Gastrocnemius medialis (tissue), 4 donors: ENCODE measurements around the gene GNAT3. TPM values are rescaled to one million over a fixed set of nuclear protein-coding genes. Genes with fewer than 3 reads are reported as not detected.
A peak's percentile ranks its signal among the peaks of the same experiment; 100 is the strongest.

Experiments used
- ATAC-seq, 2 donors: fragments of 150-250 bp; one replicate each; pipeline ENCODE4 v1.9.1; 2016
- DNase-seq, 2 donors: peaks; one replicate each; pipeline ENCODE4 v3.0.0-alpha.2; 2019
- H3K27ac ChIP-seq, 4 donors: fragments of 200-600 bp; sonication (generic); 1 replicate in 1 of 4; 2 replicates in 3 of 4; pipeline ENCODE4 v1.5.1; 2016 to 2018; ENCODE audit warnings: mild to moderate bottlenecking in 2 of 4, moderate library complexity in 1 of 4
- H3K27me3 ChIP-seq, 3 donors: fragments of 200-600 bp; sonication (generic) in 2 of 3; 1 replicate in 1 of 3; 2 replicates in 2 of 3; pipeline versions ENCODE4 v1.5.1 to v1.6.0; 2016 to 2019; ENCODE audit warnings: mild to moderate bottlenecking in 1 of 3, moderate library complexity in 1 of 3
- H3K36me3 ChIP-seq, 2 donors: fragments of 200-600 bp; sonication (generic) in 1 of 2; one replicate each; pipeline ENCODE4 v1.5.1; 2017 to 2018
- H3K4me1 ChIP-seq, 2 donors: fragments of 200-600 bp; sonication (generic) in 1 of 2; one replicate each; pipeline ENCODE4 v1.5.1; 2016 to 2017; ENCODE audit warnings: mild to moderate bottlenecking in 2 of 2
- H3K4me3 ChIP-seq, 4 donors: fragments of 200-600 bp; sonication (generic) in 3 of 4; 1 replicate in 1 of 4; 2 replicates in 3 of 4; pipeline ENCODE4 v1.5.1; 2016 to 2019; ENCODE audit warnings: mild to moderate bottlenecking in 2 of 4
- H3K9me3 ChIP-seq, 3 donors: fragments of 200-600 bp; sonication (generic) in 2 of 3; 1 replicate in 1 of 3; 2 replicates in 2 of 3; pipeline ENCODE4 v1.5.1; 2016 to 2019
- CTCF ChIP-seq, 5 experiments: fragments of 450-650 bp in 3 of 5; fragments of 200-600 bp in 2 of 5; sonication (generic) in 2 of 5; IDR thresholded peaks in 4 of 5; conservative IDR thresholded peaks in 1 of 5; 1 replicate in 4 of 5; 2 replicates in 1 of 5; pipeline ENCODE4 v1.5.1; 2016 to 2019; ENCODE audit warnings: antibody characterized with exemption in 5 of 5, mild to moderate bottlenecking in 3 of 5, moderate library complexity in 3 of 5
- POLR2A ChIP-seq, 2 donors: fragments of 450-650 bp; IDR thresholded peaks; one replicate each; pipeline ENCODE4 v1.6.1; 2017; ENCODE audit warnings: antibody characterized with exemption in 2 of 2, mild to moderate bottlenecking in 2 of 2, moderate library complexity in 2 of 2
- in situ Hi-C, 4 donors: fragments of 200-750 bp; cut with MboI; loops; one replicate each; pipeline versions ENCODE4 v1.15.0 to v1.8.0; 2017; ENCODE audit warnings: low sequenced_read_pairs in 4 of 4
- intact Hi-C: fragments of 100-400 bp; cut with DNase I; formaldehyde crosslinking; loops from one replicate; pipeline ENCODE4 v1.15.1; 2023; ENCODE audit warnings: low total_unique reads
- total RNA-seq, 4 donors: library from RNA; depleted of rRNA; stranded (reverse); fragments of >200 nt; gene quantifications; one replicate each; pipeline versions ENCODE4 v1.1.0 to v1.2.3, GENCODE V29; 2016

The GNAT3 gene
- total RNA-seq, 4 donors from 2014 or later, result not detected

DNA sequence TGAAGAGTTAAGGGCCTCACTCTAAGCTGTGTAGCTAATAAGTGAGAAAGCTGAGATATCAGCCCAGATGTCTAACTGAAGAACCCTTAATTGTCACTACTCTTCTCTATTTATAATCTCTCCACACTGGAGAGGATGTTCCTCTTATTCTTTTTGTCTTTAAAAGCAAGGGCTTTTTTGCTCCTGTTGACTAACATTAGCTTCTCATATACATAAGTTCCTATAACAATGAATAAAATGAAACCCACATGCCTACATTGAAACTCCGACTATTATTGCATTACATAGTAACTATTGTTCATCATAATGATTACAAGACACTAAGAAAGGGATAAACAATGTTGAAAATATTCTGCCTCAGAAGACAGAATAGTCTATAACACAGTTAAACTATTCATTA is 67.1 kb downstream of the GNAT3 start:
- no peaks in the 10 kb centered on the region for H3K36me3 ChIP-seq
- intact Hi-C loops (no loop called here), in situ Hi-C loops (loop anchor here in 2 of 4 donors (25.0 kb wide), 1 partner anchor 1017 kb away; no protein-coding TSS in a partner anchor)
- H3K4me3 ChIP-seq, result no peak overlapping the region
- ATAC-seq, result no peak
- TF ChIP-seq POLR2A (IDR thresholded peaks at IDR 0.05) (no peak), CTCF (IDR thresholded peaks at IDR 0.05 in 4 of 5, conservative IDR thresholded peaks at IDR 0.05 in 1 of 5) (no peak)
- no peaks in the 10 kb centered on the region for H3K9me3 ChIP-seq
- no peak for DNase-seq
- no peak overlapping the region for H3K27ac ChIP-seq
- no peaks in the 10 kb centered on the region for H3K4me1 ChIP-seq
- no peaks in the 10 kb centered on the region for H3K27me3 ChIP-seq

GRCh38 chr7:80443325-80443724 is 68.5 kb downstream of the GNAT3 start:
- DNase-seq (no peak), ATAC-seq (no peak)
- Histone ChIP-seq H3K27me3 (no peaks in the 10 kb centered on the region), H3K36me3 (no peaks in the 10 kb centered on the region), H3K4me3 (no peak overlapping the region), H3K27ac (no peak overlapping the region), H3K9me3 (no peaks in the 10 kb centered on the region), H3K4me1 (no peaks in the 10 kb centered on the region)
- intact Hi-C loops (no loop called here), in situ Hi-C loops (loop anchor here in 2 of 4 donors (25.0 kb wide), 1 partner anchor 1019 kb away; no protein-coding TSS in a partner anchor)
- no peak for TF ChIP-seq POLR2A (IDR thresholded peaks at IDR 0.05)
- no peak for TF ChIP-seq CTCF (IDR thresholded peaks at IDR 0.05 in 4 of 5, conservative IDR thresholded peaks at IDR 0.05 in 1 of 5)

- Histone ChIP-seq H3K36me3 (no peaks in the 10 kb centered on the region), H3K27me3 (no peaks in the 10 kb centered on the region), H3K9me3 (no peaks in the 10 kb centered on the region), H3K27ac (peak overlapping the region in 1 of 4 donors; percentile 35), H3K4me1 (no peaks in the 10 kb centered on the region), H3K4me3 (no peak overlapping the region)
- no peak for ATAC-seq
- in situ Hi-C loops, result loop anchor here in 2 of 4 donors (25.0 kb wide), 1 partner anchor 1021 kb away; no protein-coding TSS in a partner anchor
- DNase-seq, result no peak
- TF ChIP-seq CTCF (IDR thresholded peaks at IDR 0.05 in 4 of 5, conservative IDR thresholded peaks at IDR 0.05 in 1 of 5) (no peak), POLR2A (IDR thresholded peaks at IDR 0.05) (no peak)
- intact Hi-C loops, result no loop called here
Measured at GRCh38 chr7:80440883-80441282, 71.0 kb downstream of the GNAT3 start.

GRCh38 chr7:80439894-80440821 is 71.7 kb downstream of the GNAT3 start:
- TF ChIP-seq CTCF (IDR thresholded peaks at IDR 0.05 in 4 of 5, conservative IDR thresholded peaks at IDR 0.05 in 1 of 5) (no peak), POLR2A (IDR thresholded peaks at IDR 0.05) (no peak)
- no peaks in the 10 kb centered on the region for H3K27me3 ChIP-seq
- no peaks in the 10 kb centered on the region for H3K36me3 ChIP-seq
- intact Hi-C loops (no loop called here), in situ Hi-C loops (loop anchor here in 2 of 4 donors (25.0 kb wide), 1 partner anchor 1022 kb away; no protein-coding TSS in a partner anchor)
- DNase-seq, result no peak
- no peak overlapping the region for H3K4me3 ChIP-seq
- H3K27ac ChIP-seq, result peak overlapping the region in 1 of 4 donors; percentile 35
- no peaks in the 10 kb centered on the region for H3K4me1 ChIP-seq
- ATAC-seq, result peak; percentile 39
- H3K9me3 ChIP-seq, result no peaks in the 10 kb centered on the region
